HTERT RPE-1 (cell line): ENCODE results near the gene CCDC78.

Experiments
- in situ Hi-C: fragments of 300-500 bp; cut with MboI; formaldehyde crosslinking; loops from 4 replicates; pipeline ENCODE4 v1.14.3; 2020; ENCODE audit warnings: low sequenced_read_pairs

Gene CCDC78

DNA sequence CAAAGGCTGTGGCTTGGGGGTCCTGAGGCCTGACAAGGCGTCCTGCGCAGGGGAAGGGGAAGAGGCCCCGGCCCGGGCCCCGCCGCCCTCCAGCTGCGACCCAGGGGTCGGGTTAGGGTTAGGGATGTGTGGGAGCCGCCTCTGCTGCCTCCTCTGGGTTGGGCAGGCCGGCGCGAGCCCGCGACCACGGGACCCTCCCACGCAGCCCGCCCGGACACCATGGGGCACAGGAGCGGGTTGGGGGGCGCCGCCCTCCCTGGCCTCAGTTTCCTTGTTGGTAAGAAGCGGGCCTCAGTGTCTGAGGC is 14.2 kb upstream of the CCDC78 start:
- in situ Hi-C loops: no loop called here

DNA sequence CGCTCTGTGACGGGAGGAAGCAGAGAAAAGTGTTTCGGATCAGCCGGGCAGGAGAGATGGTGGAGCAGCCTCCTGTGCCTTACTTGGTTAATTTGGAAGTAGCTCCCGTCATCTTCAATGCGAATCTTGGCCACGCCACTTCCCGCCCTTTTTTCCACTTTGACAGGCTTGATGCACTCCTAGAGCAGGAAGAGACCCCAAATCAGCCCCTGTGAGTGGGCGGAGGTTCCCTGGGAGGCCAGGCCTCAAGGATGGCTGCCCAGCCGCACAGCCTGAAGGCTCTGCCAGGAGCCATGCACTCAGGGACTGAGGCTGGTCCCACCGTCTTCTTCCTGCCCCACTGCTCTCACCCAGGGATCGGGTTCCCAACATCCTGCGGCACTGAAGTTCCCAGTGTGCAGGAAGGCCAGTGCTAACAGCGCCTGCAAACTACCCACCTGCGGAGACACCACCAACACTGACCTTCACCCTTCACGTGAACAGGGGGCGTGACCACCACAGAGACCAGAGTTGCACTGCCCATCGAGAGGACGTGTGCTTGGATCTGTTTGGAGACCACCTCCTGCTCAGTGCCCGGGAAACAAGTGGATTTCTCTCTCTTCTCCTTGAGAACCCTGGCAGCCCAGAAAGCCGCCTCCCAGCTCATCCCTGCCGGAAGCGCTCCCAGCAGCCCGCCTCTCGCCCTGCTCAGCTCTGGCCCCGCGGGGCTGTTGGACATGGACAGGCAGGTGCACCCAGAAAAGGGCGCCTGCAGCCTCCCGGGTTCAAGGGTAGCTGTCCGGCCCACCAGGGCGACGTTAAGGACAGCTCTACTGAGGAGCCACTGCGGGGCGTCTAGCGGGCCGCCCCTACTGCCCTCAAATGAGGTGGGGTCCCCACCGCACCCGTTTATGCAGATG is 13.6 kb upstream of the CCDC78 start:
- in situ Hi-C loops: no loop called here

DNA sequence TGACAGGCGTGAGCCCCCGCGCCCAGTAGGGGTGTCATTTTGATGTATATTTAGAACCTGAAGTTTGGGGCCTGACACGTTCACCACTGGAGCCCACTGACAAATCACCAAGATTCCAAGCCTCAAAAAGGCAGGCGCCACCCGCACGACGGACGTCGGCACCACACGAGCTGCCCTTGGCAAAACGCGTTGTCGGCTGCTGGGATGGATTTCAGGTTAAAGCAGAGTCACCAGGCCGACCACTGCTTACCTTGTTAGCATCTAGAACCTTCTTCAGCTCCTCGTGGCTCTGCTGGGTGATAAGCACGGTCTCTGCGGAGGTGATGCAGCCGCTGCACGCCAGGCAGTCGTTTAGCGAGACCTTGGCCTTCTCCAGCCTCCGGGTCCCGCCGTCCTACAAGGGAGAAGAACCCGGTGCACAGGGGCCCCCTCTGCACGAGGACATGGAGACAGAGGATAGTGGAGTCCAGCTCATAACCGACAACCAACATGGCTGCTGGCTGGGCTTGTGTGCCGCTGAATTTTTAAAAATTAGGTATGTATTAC is 10.8 kb upstream of the CCDC78 start:
- in situ Hi-C loops: no loop called here

DNA sequence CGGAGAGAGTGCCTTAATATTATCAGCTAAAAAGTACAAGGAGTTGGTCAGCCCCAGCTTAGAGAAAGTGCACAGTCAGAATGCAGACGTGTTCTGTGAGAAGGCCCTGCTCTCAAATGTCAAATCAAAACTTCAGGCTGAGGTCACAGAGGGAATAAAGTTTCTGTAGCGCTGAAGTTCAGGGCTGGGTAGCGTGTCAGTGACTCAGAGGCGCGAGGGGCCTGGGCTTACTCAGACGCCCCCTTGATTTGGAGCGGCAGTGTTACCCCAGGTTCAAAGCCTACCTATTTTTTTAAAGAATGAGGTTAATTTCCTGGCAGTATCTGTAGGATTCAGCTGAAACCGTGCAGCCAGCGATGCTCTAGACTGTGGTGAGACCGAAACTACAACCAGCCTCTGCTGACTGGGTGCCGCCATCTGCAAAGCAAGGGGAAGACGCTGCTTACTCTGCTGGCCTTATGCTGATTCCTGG is 9.8 kb upstream of the CCDC78 start:
- in situ Hi-C loops: no loop called here

DNA sequence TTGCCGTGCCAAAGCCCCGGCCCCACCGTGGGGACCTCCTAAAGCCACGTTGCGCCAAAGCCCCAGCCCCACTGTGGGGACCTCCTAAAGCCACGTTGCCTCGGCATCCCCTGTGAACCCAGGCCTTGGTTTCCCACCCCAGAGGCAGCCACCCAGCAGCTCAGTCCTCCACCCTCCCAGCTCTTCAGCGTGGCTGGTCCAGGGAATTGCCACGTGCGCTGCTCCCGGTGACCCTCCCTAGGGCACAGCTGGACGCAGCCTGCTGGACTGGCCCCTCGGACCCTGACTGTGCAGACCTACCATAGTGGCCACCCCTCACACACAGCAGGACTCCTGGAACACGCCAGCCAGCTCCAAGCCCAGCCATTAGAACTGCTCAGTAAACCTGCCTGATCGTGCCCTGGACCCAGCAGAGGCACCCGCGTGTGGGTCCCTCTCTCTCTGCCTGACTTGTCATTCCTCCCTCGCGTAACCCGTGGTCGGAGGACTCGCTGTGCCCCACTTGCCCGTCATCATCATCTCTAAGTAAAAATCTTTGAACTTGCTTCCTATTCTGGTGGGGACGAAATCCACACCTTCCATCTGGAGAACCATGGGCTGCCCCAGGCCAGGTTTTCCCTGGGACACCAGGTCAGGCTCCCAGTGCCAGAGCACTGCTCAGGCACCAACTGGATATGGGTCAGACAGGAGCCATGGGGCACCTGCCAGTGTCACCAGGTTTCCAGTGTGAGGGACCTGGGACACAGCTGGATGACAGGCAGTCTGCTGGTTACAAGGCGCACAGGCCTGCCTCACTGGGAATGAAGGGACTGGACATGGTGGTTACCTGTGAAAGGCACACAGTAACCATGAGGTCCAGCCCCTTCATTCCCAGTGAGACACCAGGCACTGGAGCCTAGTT is 9.0 kb upstream of the CCDC78 start:
- in situ Hi-C loops: no loop called here

DNA sequence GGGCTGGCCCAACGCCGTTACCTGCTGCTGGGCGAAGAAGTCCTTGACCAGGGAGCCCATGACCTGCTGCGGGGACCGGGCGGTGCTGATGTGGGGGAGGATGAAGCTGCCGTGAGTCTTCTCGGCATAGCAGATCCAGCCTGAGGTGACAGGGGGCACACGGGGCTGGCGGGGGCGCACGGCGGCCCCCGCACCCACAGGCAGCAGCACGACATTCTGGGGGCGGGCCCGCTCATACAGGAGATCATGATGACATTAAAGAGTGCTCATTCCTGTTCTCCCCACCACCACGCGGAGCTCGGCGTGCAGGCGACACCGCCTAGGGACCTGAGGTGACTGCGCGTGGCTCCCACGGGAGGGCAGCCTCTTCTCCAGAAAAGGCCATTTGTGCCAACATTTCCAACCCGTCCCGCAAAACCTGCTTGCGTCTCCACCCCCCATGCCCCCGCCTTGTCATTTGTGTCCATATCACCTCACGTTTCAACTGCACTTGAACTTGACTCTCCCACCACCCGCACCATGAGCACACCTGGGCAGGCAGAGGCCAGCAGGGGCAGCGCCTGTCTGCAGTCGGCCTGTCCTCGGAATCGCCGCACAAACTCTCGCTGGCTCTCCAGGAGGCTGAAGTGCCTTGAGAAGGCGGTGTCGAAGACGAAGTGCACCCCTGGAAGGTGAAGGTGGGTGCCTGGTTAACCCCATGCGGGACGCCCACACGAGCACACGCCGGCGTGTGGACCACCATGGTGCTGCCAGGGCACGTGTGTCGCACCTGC is 8.2 kb upstream of the CCDC78 start:
- in situ Hi-C loops: no loop called here

DNA sequence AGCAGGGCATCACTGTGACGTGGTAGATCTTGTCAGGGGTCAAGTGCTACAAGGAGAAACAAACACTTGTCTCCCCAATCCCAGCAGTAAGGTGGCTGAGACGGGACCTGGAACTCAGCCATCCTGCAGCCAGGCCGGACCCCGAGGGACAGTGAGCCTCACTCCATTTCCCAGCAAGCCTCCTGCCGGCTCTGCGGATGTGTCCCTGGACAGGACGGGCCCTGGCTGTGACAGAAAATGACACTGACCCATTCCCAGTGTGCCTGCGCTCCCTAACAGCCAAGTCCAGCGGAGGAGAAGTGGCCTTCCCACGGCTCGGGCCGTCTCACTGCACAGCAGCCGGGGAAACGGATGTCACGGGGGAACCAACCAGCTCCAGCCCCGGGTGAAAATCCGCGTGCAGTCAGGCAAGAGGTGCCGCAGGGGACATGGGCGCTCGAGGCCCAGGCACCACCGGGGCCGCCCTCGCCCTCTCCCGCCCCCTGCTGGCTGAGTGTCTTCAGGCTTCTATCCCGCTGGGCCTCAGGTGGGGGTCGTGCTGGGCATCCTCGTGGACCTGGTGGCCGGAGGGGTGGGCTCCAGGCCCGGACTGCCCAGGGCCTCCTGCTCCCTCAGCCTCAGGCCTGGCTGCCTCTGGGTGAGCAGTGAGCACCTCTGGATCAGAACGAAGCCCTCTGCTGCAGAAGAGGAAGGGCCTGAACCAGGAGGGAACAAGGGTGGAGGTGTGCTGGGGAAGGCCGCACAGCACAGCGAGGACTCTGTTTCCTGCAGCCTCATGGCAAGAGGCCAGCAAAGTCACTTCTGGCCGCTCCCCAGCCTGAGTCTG is 7.4 kb upstream of the CCDC78 start:
- in situ Hi-C loops: no loop called here

DNA sequence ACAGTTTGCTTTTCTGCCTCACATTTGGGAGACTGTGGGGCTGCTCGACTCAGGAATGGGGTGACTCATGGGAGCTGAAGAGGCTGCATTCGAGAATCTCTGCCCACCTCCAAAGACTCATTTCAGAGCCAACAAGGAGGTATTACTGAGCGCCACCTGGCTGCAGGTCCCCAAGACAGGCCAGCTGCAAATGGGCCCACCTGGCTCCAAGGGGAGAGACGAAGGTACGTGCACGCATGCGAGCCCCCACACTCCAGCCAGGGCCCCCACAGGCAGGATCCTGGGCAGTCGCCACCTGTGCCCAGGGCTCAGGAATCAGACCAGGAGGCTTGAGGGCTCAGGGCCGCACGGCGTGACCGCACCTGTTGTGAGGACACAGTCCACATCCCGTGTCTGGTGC is 6.7 kb upstream of the CCDC78 start:
- in situ Hi-C loops: no loop called here

DNA sequence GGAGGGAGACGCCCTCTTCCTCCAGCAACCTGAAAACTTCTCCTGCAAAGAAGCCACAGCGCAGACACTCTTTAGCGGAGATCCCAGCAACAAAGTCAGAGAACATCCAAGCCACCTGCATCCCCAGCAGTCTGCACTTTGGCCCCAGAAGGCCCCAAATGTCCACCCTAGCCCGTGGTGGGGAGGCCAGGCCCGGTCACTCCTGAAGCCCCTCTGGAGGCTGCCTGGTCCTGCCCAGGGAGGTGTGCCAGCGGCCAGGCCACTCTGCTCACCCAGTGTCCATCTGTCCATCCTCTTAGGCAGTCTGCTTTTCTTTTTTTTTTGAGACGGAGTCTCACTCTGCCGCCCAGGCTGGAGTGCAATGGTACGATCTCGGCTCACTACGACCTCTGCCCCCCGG is 6.1 kb upstream of the CCDC78 start:
- in situ Hi-C loops: no loop called here

DNA sequence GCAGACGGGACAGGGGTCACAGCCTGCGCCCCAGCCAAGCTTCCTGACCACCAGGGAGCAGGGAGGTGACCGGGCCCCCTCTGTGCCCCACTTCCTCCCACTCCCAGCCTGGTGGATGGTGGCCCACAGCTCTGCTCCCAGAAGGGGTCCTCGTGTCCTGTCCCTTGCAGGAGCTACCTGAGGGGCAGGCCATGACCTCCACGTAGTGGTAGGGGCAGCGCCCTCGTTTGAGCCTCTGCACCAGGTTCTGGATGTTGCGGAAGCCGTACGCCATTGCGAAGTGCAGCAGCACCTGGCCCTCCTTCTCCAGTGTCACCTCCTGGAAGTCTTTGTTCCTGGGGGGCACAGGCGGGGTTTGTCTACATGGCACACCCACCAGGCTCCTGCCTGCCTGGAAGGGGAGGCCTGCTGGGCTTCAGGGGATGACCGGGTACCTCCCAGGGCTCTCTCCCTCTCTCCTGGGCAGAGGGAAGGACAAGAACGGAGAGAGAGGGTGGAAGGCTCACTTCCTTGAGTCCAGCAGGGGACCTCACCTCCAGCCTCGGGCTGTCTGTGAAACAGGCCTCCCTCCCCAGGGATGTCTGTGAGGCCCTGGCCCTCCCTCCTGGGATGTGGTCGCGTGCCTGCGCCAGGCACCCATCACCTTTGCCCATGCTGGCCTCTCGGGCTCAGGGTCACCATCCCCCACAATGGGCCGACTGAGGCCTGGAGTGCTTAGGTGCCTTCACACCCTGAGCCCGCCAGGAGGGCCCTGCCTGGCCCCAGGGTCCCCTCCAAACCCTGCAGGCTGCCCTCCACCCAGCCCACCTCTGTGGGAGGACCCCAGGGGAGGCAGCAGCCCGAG is 4.6 kb upstream of the CCDC78 start:
- in situ Hi-C loops: no loop called here

DNA sequence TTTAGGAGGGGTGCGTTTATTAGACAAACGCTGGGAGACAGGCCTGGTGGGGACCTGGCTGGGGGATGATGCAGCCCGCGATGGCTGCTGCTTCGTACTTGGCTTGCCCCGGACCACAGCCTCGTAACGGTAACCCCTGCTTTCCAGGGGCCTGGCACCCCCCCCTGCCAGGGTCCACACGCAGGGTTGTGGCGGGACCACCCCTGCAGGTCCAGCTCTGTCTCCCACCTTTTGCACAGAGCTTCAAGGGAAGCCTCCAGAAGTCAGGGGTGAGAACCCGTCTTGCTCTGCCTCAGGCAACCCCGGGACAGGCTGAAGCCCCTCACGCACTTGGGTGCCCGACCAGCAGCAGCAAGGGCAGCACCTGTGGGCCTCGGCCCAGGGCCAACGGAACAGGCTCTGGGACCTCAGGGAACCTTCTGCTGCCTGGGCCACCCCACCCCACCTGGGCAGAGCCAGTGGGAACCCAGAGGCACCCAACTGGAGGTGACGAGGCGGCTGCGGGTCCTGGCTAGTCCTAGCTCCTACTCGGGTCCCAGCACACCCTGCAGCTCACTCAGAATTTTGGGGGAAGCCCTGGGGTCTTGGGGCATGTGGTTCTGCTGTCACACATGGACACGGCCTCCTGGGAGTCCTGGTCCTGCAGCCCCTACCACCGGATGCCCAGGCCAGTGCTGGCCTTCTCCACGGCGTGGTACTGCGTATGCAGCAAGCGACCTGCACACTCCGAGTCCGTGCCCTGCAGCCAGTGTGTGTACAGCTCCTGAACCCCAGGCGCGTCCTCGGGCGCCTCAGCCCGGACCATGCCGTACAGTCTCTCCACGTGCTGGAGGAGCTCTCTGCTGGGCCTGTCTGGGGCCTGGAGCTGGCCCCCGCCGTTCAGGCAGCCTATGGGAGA is 3.8 kb upstream of the CCDC78 start:
- in situ Hi-C loops: no loop called here

DNA sequence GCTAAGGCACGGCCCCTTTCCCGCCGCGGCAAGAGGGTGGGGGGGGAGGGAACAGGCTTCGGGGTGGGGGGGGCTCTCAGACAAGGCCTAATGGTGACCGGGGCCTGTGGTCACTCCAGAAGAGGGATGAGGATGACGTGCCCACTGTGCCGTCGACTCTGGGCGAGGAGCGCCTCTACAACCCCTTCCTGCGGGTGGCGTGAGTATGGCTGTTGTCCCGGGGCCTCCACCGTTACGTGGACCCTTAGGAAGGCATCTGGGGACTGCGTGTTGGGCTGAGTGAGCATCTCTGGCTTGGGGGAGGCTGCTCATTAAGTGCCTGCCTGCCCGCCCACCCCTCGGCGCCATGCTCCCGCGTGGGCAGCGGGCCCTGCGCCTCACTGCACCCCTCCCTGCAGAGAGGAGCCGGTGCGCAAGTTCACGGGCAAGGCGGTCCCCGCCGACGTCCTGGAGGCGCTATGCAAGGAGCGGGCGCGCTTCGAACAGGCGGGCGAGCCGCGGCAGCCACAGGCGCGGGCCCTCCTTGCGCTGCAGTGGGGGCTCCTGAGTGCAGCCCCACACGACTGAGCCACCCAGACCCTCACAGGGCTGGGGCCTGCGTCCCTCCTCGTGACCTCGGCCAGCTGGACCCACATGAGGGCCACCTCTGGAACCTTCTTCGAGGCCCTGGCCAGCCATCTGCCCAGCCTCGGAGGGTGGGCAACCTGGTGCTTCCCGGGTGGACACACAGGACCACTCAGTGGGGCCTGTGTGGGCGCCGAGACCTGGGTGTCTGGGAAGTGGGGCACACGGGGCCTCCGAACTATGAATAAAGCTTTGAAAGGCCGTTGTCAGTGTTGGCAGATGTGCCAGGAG is 2.9 kb upstream of the CCDC78 start:
- in situ Hi-C loops: no loop called here

DNA sequence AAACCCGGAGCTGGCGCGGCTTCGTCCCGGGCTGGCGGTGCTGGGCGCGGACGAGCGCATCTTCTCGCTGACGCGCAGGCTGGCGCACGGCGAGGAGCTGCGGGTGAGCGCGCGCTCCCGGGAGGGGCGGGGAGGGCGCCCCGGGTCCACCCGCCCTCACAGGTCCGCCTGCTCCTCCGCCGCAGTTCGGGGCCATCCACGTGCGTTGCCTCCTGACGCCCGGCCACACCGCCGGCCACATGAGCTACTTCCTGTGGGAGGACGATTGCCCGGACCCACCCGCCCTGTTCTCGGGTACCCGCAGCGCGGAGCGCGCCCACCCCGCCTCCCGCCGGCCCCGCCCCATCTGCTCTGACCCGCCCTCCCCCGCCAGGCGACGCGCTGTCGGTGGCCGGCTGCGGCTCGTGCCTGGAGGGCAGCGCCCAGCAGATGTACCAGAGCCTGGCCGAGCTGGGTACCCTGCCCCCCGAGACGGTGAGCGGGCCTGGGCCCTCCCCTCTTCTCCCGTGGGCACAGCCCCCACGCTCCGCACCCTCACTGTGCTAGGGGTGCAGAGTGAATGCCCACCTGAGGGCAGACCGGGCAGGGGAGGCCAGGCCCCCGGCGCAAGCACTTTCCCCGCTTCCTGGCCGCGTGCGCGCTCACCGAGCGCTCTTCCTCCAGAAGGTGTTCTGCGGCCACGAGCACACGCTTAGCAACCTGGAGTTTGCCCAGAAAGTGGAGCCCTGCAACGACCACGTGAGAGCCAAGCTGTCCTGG is 2.1 kb upstream of the CCDC78 start:
- in situ Hi-C loops: no loop called here

DNA sequence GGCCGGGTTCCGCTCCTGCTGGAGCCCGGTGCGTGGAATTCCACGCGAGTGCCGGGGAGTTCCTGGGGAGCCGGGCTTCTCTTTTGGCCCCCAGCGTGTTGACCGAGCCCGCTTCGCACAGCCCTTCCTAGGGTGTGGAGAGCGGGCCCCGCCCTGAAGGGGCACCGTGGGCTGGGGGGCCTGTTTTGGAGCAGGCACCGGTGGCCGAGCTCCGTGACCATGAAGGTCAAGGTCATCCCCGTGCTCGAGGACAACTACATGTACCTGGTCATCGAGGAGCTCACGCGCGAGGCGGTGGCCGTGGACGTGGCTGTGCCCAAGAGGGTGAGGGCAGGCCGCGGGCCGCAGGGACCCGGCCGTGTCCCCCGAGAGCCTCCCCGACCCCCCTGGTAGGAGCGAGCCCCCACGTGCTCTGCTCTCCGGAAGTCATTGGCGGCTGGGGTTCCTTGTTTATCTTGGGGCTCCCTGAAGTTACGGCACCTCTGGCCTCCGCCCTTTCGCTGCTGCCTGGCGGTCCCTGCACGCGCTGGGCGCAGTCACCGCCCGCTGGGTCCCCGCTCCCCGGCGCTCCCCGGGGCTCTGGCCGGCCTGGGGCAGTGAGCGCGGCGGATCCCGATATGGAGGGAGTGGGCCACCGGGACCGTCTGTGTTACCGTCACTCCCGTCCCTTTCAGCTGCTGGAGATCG is 1.2 kb upstream of the CCDC78 start:
- in situ Hi-C loops: no loop called here

DNA sequence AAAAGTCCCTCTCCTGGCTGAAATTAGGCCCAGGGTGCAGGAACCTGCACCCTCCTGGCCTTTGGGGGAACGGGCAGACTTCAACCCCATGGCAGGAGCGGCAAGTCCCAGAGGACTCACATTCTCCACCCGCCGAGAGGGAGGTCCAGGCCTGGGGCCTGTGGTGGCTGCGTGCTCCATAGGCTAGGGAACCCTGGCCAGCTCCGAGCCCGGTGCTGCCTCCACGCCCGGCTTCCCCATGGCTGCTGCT is 130 bp downstream of the CCDC78 start:
- in situ Hi-C loops: no loop called here

DNA sequence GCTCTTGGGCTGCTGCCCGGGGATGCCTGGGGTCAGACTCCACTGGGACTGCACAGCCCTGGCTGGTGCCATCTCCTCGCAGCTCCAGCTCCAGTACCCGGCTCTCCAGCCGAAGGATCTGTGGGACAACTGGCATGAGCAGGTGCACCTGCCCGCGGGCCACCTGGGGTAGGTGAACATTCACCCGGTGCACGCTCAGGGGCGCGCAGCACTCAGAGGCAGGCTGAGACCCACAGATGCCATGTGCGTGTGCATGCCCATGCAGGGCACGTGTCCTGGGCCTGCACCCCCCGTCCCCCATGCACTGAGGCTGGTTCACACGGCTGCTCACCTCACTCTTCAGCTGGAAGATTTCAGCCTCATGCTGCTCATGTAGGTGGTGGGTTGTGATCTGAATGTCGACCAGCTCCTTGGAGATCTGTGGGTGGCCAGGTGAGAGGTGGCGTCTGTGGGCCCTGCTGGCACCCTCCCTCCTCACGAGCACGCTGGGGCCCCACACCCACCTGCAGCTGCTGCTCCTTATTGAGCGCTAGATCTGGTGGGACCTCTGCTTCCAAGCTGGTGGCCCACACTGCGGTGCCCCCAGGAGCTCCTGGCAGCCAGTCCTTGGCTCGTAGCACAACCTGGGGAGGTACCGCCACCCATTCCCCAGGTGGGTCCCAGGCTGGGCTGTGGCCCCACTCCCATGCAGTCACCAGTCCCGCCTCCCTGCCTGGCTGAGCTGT is 618 bp downstream of the CCDC78 start:
- in situ Hi-C loops: no loop called here
